ENCODE measurements around the gene EIF3L.

Gene EIF3L

GRCh38 chr22:37854946-37855345, 5.7 kb downstream of the EIF3L start:
- DNase-seq (ENCODE audit: low read depth) = no peak

- no peak for DNase-seq (ENCODE audit: low read depth)
These were observed 6.2 kb downstream of the EIF3L start for GRCh38 chr22:37855462-37855861.

- no peak for DNase-seq (ENCODE audit: low read depth)
These were observed 11.7 kb downstream of the EIF3L start for GRCh38 chr22:37860796-37861421.

- DNase-seq (ENCODE audit: low read depth) = no peak
These were observed 13.5 kb downstream of the EIF3L start for GRCh38 chr22:37862570-37863325.

- DNase-seq (ENCODE audit: low read depth) = no peak
These were observed 16.3 kb downstream of the EIF3L start for GRCh38 chr22:37865510-37865909.

- no peak for DNase-seq (ENCODE audit: low read depth)
These were observed 21.1 kb downstream of the EIF3L start for GRCh38 chr22:37870273-37870672.

GRCh38 chr22:37880668-37881440, 31.6 kb downstream of the EIF3L start:
- DNase-seq (ENCODE audit: low read depth) = no peak

GRCh38 chr22:37884420-37884819, 35.2 kb downstream of the EIF3L start:
- DNase-seq (ENCODE audit: low read depth) = no peak

GRCh38 chr22:37887584-37888378, 38.6 kb downstream of the EIF3L start:
- no peak for DNase-seq (ENCODE audit: low read depth)

- no peak for DNase-seq (ENCODE audit: low read depth)
These were observed 42.7 kb downstream of the EIF3L start for GRCh38 chr22:37891926-37892325.

GRCh38 chr22:37892566-37893335, 43.5 kb downstream of the EIF3L start:
- DNase-seq (ENCODE audit: low read depth) = no peak

- DNase-seq (ENCODE audit: low read depth) = no peak
These were observed 44.4 kb downstream of the EIF3L start for GRCh38 chr22:37893583-37893983.

GRCh38 chr22:37894939-37895670, 45.9 kb downstream of the EIF3L start:
- DNase-seq (ENCODE audit: low read depth) = no peak

- DNase-seq (ENCODE audit: low read depth) = no peak
These were observed 47.0 kb downstream of the EIF3L start for GRCh38 chr22:37896181-37896592.

GRCh38 chr22:37896939-37897338, 47.7 kb downstream of the EIF3L start:
- no peak for DNase-seq (ENCODE audit: low read depth)

- no peak for DNase-seq (ENCODE audit: low read depth)
These were observed 48.6 kb downstream of the EIF3L start for GRCh38 chr22:37897807-37898206.

GRCh38 chr22:37898441-37899181, 49.4 kb downstream of the EIF3L start:
- no peak for DNase-seq (ENCODE audit: low read depth)

GRCh38 chr22:37904572-37905533, 55.6 kb downstream of the EIF3L start:
- DNase-seq (ENCODE audit: low read depth) = no peak
